Glomerular visceral epithelial cell (primary cell): ENCODE measurements around the gene MYRF.

Source experiments
- DNase-seq: peaks from one replicate; pipeline ENCODE4 v3.0.0-alpha.2; 2016; ENCODE audit errors: extremely low spot score

MYRF gene

GRCh38 chr11:61752117-61752924 is at the start of gene MYRF:
MYRF (plus strand) TSS chr11:61752636; CDS start chr11:61752745, 109 bp downstream.
- DNase-seq: peak; percentile 75

GRCh38 chr11:61702701-61703312 is 49.6 kb upstream of the MYRF start:
- DNase-seq: no peak

DNA sequence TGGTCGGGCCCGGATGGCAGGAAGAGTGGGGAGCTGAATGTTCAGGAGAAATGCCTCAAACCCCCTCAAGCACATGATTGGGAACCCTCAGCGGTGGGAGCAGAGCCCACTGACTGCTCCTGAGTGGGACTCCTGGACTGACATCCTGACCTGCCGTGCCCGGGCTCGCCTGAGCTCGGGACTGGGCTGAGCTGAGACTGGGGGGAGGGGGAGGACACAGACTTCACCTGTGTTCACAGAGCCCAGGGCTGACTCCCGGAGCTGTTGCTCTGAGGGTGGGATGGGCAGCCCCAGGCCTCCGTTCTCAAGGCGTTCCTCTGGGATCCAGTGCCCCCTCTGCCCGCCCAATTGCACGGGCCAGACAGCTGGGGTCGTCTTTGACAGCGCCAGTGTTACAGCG is 47.6 kb upstream of the MYRF start:
- DNase-seq: no peak

DNA sequence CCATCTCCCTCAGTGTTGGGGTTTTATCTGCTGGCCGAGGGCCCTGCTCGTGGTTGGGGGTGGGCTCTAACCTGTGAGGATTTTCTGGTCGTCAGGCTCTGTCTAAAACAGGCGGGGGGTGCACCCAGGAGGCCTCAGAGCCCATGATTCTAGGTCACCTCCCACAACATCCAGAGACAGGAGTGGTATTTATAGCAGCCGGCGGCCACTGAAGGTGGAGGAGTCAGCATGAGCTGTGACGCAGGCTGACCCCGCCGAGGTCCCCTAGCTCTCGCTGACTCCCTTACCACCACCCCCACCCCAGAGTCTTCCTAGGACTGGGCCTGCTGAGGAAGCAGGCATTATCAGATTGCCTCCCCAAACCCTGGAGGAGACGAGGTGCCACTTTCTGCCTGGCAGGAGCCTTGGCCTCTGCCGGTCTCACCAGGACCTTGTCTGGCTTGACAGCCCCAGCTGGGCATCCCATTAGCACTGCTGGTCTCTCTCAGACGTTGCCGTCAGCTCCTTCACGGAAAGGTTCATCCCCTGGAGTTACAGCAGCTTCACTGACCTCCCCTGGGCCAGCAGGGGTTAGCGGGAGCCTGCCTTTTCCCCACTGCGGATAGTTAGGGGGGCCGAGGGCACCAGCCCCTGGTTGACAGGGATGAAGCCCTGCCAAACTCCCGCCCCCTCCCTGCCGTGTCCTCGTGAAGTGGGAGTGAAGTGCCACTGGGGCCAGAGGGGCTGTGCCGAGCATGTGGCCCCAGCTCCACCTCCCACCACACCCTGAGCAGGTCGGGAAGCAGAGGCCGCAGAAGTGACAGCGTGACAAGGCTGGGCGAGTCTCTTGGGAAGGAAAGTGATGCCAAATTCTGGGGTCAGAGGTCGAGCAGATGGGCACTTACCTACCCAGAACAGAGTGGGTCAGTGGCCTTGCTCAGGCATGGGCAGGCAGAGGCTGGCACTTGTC is 45.7 kb upstream of the MYRF start:
- DNase-seq: no peak

DNA sequence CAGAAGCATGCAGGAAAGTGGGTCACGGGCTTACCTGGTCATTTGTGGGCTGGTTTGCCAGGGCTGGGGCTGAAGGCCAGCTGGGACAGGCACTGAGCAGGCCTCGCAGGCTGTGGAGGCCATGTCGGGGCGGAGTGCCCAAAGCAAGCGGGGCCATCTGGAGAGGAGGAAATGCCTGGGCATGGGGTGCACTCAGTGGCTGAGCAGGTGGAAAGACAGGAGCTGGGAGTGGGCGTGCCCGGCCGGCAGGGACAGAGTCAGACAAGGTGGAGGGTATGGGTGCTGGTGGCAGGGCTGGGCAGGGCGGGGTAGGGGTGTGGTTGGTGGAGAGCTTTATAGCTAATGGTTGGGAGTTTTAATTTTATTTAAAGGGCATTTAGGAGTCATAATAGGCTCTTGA is 44.9 kb upstream of the MYRF start:
- no peak for DNase-seq

DNA sequence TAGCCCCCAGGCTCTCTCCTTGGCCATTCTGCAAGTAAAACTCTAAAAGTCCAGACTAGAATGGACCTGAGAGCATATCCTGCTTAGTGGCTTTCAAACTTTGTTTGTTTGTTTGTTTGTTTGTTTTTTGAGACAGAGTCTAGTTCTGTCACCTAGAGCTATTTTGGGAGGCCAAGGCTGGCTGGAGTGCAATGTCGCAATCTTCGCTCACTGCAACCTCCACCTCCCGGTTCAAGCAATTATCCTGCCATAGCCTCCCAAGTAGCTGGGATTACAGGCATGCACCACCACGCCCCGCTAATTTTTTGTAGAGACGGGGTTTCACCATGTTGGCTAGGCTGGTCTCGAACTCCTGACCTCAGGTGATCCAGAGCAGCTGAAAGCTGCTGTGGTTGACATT is 43.3 kb upstream of the MYRF start:
- DNase-seq: no peak

DNA sequence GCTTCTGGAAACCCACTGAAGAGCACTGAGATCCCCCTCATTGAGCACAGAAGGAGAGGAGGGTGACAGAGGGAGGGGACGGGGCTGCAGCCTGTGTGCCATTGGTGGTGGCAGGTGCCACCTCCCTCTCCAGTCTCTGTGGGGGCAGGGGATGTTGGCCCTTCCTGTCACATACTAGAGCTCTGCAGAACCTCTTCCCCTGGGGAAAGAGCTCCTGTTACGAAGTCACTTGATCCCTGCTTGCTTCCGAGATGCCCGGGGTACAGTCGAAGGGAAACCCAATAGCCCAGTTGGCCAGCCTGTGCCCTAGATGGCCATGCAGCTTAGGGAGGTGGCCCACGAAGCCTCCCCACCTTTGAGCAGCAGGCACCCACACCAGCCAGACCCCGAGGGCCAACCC is 42.9 kb upstream of the MYRF start:
- DNase-seq: no peak

GRCh38 chr11:61710019-61710418 is 42.4 kb upstream of the MYRF start:
- DNase-seq: no peak

DNA sequence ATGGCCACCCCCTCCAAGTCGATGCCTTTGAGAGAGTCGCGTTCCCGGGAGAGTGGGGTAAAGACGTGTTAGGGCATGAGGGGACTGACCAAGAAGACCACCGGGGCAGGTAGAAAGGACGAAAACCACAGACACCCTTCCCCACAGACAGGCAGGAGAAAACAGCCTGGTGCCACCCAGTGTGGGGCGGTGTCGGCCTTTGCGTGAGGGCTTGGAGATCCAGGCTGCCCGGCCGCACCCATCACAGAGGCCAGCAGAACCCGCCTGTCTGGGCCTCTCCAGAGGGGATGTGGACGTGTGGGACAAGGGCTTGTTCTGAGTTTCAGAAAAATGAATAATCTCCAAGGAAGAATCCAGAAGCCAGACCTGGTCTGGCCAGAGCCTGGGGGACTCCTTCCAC is 41.4 kb upstream of the MYRF start:
- no peak for DNase-seq

GRCh38 chr11:61711498-61711897 is 40.9 kb upstream of the MYRF start:
- no peak for DNase-seq

DNA sequence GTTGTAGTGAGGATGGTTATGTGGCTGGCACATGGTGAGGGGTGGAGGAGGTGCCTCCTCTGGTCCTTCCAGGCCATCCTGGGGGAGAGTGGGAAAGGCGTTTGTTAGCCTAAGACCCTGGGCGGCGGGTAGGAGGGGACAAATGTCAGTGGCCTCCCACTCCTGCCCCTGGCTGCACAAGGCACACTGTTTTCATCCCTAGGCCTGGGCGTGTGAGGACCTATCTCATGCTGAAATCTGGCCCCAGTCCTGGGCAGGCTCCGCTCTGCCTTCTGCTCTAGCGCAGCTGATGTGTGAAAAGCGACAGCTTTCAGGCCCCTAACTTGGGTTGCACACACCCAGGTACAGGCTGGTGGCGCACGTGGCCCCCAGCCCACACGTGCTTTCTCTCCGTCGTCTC is 40.1 kb upstream of the MYRF start:
- DNase-seq: no peak

- DNase-seq: no peak
Measured at GRCh38 chr11:61712846-61713245, 39.6 kb upstream of the MYRF start.

- no peak for DNase-seq
Measured at GRCh38 chr11:61713464-61713863, 39.0 kb upstream of the MYRF start.

GRCh38 chr11:61713906-61714305 is 38.5 kb upstream of the MYRF start:
- DNase-seq: no peak

DNA sequence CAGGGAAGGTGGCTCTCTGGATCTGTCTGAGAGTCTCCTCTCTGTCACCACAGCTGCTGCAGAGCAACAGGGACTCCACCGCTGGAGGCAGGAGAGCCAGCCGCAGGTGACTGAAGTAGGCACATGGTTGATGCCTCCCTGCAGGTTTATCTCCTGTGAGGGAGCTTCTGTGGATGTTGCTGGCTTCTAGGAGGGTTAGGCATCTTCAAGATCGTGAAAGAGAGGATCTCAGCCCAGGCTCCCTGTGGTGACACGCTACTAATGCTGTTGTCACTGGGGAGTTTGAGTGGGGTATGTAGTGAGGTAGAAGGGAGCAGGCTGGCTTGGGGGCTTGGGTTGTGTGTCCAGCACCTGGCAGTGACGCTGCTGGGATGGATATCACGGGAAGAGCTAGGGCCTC is 38.1 kb upstream of the MYRF start:
- DNase-seq: no peak

DNA sequence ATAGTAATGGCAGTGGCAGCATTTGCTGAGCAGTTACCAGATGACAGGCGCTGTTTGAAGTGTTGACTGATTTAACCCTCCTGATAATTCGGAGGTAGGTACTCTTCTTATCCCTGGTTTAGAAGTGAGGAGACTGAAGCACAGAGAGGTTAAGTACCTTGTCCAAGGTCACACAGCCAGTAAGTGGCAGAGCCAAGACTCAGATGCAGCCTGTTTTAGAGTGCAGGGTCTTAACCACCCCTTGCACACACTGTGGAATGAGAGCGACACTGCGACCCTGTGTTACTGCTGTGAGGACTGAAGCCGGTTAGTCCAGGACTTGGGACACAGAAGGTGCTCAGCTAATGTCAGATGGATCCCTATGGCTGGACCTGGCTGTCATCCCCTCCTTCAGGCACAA is 37.5 kb upstream of the MYRF start:
- DNase-seq: no peak

DNA sequence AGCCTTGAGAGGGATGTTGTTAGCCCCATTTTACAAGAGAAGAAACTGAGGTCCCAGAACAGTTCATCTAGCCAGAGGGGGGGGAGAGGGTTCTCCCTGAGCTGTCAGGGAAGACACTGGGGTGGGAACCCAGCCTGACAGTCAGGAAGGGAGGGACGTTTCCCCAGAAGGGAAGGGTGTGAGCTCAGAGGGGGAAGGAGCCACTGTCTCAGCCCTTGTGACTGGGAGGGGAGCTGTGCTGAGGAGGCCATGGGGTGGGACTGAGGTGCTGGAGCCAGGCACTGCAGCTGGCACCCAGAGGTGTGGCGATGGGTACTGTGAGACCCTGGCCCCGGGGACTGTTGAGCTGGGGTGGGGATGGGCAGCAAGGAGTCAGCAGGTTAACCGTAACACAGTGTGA is 36.6 kb upstream of the MYRF start:
- no peak for DNase-seq

- DNase-seq: no peak
Measured at GRCh38 chr11:61716478-61717285, 35.8 kb upstream of the MYRF start.

DNA sequence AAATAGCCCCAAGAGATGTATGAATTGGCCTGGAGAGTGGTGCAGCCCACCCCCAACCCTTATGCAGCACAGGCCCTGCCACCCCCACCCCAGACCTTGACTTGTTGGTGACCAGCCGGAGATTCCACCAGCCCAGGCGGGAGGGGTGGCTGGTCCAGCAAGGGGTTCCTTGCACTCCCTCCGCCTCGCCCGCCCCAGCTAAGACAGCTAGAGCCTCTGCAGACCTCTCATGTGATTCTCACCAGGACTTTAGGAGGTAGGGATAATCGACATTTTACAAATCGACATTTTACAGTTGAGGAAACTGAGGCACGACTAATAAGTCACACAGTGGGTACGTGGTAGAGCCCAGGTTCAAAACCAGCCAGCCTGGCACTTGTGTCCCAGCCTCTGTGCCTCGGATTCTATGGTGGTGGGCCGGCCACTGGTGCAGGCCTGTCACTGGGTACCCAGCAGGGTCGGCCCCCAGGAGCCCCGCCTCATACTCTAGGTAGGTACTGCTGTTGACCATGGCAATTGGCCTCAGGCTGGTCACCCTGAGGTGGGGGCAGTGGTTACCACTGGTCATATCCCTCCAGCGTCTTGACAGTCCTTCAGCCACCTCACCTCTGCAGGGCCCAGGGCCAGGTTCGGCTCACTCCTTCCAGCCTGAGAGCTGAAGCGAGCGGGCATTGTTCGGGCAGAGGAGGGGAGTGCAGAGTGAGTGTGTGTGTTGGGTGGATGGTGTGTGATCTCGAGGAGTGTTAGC is 35.0 kb upstream of the MYRF start:
- no peak for DNase-seq

DNA sequence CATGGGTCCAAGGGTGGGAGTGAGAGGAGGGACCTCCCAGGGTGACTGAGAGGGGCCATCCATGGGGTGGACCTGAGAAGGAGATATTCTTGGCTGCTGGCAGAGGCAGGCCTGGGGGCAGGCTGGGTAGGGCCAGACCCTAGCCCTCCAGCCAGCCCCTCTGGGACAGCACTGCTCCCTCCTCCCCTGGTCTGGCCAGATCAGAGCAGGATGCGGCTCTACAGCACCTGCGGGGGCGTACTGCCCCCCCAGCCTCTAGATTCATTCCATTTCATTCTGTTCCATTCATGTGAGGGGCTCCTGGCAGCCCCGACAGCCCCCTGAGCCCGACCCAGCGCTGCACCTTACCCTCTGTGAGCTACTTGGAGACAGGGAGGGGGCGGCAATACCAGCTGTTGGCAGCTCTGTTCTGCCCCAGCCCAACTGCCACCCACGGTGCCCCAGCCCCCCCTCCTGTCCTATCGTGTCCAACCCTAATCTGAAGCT is 34.3 kb upstream of the MYRF start:
- no peak for DNase-seq
